Hepatocyte (in vitro differentiated cells): Measurements from ENCODE around the gene SYT7. TPM values are rescaled to one million over a fixed set of nuclear protein-coding genes. Genes with fewer than 3 reads are reported as not detected.

Source experiments
- DNase-seq: peaks from one replicate; pipeline ENCODE4 v3.0.0-alpha.2; 2016; ENCODE audit warnings: low spot score
- H2AFZ ChIP-seq: fragments of 200-600 bp; sonication (generic); 2 replicates; pipeline ENCODE4 v1.6.0; 2016; ENCODE audit warnings: antibody characterized with exemption, mild to moderate bottlenecking
- H3K27ac ChIP-seq: fragments of 200-600 bp; sonication (generic); 2 replicates; pipeline ENCODE4 v1.5.1; 2016; ENCODE audit warnings: mild to moderate bottlenecking
- H3K27me3 ChIP-seq: fragments of 200-600 bp; sonication (generic); 2 replicates; pipeline ENCODE4 v1.6.1; 2016
- H3K36me3 ChIP-seq: fragments of 200-600 bp; sonication (generic); replicated peaks from 2 replicates; pipeline ENCODE4 v1.5.1; 2016; ENCODE audit warnings: low read depth; ENCODE audit not compliant: insufficient read depth
- H3K4me1 ChIP-seq: fragments of 200-600 bp; sonication (generic); 2 replicates; pipeline ENCODE4 v1.5.1; 2016; ENCODE audit warnings: mild to moderate bottlenecking, moderate library complexity; ENCODE audit not compliant: insufficient read depth
- H3K4me2 ChIP-seq: fragments of 200-600 bp; sonication (generic); 2 replicates; pipeline ENCODE4 v1.6.0; 2016
- H3K4me3 ChIP-seq: fragments of 200-600 bp; sonication (generic); 2 replicates; pipeline ENCODE4 v1.5.1; 2016; ENCODE audit warnings: mild to moderate bottlenecking
- H3K79me2 ChIP-seq: fragments of 200-600 bp; sonication (generic); 2 replicates; pipeline ENCODE4 v1.6.0; 2017; ENCODE audit warnings: mild to moderate bottlenecking
- H3K9me2 ChIP-seq: fragments of 200-600 bp; sonication (generic); replicated peaks from 2 replicates; pipeline ENCODE4 v1.6.0; 2017; ENCODE audit warnings: mild to moderate bottlenecking; ENCODE audit not compliant: insufficient read depth
- H3K9me3 ChIP-seq: fragments of 200-600 bp; sonication (generic); 2 replicates; pipeline ENCODE4 v1.5.1; 2016; ENCODE audit warnings: low read depth, mild to moderate bottlenecking
- H4K20me1 ChIP-seq: fragments of 200-600 bp; sonication (generic); 2 replicates; pipeline ENCODE4 v1.6.0; 2016; ENCODE audit warnings: mild to moderate bottlenecking; ENCODE audit not compliant: insufficient read depth, poor library complexity, severe bottlenecking
- CTCF ChIP-seq: fragments of 200-600 bp; sonication (generic); IDR thresholded peaks from 2 replicates; pipeline ENCODE4 v1.5.1; 2016; ENCODE audit warnings: antibody characterized with exemption, mild to moderate bottlenecking; ENCODE audit not compliant: poor library complexity
- EZH2 ChIP-seq: fragments of 200-600 bp; sonication (generic); IDR thresholded peaks from 2 replicates; pipeline ENCODE4 v1.6.1; 2016; ENCODE audit warnings: antibody characterized with exemption, mild to moderate bottlenecking, borderline replicate concordance
- EZH2phosphoT487 ChIP-seq: fragments of 200-600 bp; sonication (generic); IDR thresholded peaks from one replicate; pipeline ENCODE4 v1.6.1; 2018; ENCODE audit warnings: antibody characterized with exemption, mild to moderate bottlenecking, low read depth, moderate library complexity; ENCODE audit not compliant: unreplicated experiment, severe bottlenecking
- WGBS: methylation state at CpG from one replicate; pipeline ENCODE4 v1.1.6; 2016; ENCODE audit warnings: low lambda C conversion rate; ENCODE audit errors: missing lambda C conversion rate; 5-methylcytosine and 5-hydroxymethylcytosine counted together
- polyA plus RNA-seq: library from polyadenylated mRNA; unstranded; fragments of >200 nt; fragmentation: Nextera tagmentation; extraction: Ambion mirVana; gene quantifications from 2 replicates; pipeline ENCODE4 v1.2.1, GENCODE V29; 2016
- total RNA-seq: library from RNA; depleted of rRNA; stranded (reverse); fragments of >200 nt; gene quantifications from 2 replicates; pipeline ENCODE4 v1.2.3, GENCODE V29; 2014

Gene SYT7
- total and polyA plus RNA-seq, 2 experiments from 2014 or later = 11.3 to 15.5 TPM

DNA sequence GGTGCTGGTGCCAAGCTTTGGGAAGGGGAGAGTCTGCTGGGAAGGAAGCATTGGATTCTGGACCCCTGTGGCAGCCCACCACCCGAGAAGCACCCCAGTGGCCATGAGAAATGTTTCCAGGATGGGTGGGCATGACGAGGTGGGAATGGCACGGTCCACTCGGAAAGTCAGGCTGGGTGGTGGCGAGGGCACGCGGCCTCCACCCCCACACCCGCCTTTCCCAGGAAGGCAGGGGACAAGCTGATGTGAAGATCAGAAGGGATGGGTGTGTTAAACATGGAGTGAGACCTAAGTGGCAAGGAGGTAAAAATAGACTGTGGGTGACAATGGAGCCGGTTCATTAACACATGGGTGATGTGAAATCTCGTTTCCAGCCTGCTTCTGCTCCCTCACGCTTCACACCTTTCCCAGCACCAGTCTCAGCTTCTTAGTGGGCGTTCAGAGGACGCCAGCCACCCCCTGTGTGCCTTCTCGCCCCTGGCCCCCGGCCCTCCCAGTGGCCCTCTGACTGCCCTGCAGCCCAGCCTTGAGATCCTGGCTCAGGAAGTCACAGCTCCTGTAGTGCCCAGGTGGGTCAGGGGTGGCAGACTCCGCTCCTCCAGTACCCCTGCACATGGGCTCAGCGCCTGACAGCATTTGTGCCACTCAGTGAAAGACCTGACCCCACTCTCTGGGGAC is 44.7 kb downstream of the SYT7 start:
- Histone ChIP-seq H3K79me2 (no peaks in the 10 kb centered on the region), H4K20me1 (no peaks in the 10 kb centered on the region), H3K4me1 (peaks cover 19% of the 10 kb centered on the region), H2AFZ (no peak overlapping the region), H3K9me2 (no peaks in the 10 kb centered on the region), H3K27me3 (no peaks in the 10 kb centered on the region), H3K27ac (no peak overlapping the region), H3K36me3 (no peaks in the 10 kb centered on the region), H3K4me3 (no peak overlapping the region), H3K4me2 (no peak overlapping the region), H3K9me3 (no peaks in the 10 kb centered on the region)
- 89% methylated on average over 16 of the region's 17 CpGs for WGBS
- no peak for DNase-seq
- TF ChIP-seq EZH2phosphoT487 (no peak), EZH2 (no peak), CTCF (no peak)

DNA sequence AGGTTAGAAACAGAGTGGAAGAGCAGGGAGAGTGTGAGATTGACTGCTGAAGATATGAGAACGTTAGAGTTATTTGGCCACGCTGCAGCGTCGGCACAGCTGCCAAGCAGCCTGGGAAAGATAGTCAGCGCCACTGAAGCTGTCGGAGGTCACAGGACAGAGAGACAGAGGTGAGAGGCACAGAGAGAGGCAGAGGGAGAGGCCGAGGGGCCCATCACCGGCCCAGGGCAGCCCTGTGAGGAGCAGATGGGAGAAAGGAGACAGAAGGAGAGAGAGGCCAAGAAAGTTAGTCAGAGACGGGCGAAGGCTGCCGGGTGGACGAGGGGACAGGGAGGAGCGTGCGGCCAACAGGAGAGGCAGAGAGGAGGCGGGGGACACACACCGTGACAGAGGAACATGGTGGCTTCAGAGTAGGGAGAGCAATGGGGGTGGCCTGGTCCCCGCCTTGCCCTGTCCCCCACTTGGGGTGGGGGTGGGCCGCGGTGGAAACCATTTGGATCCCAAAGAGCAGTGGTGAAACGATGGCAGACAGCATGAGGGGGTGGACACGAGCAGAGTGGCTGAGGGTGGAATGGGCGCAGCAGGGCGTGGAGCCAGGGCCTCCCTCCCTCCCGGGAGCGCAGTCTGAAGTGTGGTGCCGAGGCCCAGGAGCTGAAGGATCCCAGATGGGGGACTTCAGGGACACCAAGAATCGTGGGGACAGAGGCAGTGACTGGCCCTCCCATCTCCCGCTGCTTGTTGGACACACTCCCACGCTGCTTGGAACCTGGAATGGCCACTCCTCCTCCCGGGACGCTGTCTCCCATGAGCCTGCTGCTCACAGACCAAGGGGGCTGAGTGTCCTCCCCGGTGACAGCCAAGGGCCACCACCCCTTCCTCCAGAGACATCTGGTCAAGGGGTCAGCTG is 45.7 kb downstream of the SYT7 start:
- Histone ChIP-seq H3K9me2 (no peaks in the 10 kb centered on the region), H3K4me1 (peaks cover 23% of the 10 kb centered on the region), H3K4me3 (no peak overlapping the region), H3K27ac (no peak overlapping the region), H4K20me1 (no peaks in the 10 kb centered on the region), H3K27me3 (no peaks in the 10 kb centered on the region), H3K79me2 (no peaks in the 10 kb centered on the region), H3K4me2 (no peak overlapping the region), H3K9me3 (no peaks in the 10 kb centered on the region), H3K36me3 (no peaks in the 10 kb centered on the region), H2AFZ (no peak overlapping the region)
- 86% methylated on average over 25 of the region's 32 CpGs for WGBS
- no peak for DNase-seq
- TF ChIP-seq EZH2 (no peak), EZH2phosphoT487 (no peak), CTCF (no peak)

DNA sequence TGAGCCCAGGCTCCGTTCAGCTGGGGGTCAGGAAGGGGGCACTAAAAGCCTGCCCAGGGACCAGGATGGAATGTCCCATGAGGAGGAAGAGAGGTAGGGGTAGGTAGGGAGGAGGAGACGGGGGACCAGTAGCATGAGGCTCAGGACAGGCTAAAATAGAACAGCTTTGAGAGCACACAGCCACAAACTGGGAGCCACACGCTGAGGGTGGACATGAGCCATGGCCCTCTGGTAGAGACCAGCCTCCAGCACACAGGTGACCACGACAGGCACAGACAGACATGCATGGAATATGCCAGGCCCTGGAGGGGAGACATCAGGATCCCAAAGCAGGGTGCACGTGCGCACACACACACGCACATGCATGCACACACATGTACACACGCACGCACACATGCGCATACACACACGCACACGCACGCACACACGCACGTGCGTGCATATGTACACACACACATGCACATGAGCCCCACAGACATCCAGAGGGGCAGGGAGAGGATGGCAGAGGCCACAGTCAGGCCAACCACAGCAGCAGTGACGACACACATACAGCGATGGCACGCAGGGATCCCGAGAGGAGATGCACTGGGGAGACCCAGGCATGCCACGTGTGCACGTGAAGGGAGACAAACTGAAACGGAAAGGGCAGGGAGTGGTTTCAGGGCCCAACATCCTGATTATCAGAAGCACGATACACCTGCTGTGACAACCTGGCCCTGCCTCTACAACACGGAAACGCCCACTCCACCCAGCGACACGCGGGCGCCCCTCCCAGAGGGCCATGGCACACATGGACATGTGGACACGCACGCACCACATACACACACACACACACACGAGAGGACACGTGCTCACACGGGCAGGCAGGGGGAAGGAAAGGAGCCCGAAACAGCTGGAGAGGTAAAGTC is 46.6 kb downstream of the SYT7 start:
- Histone ChIP-seq H3K36me3 (no peaks in the 10 kb centered on the region), H3K9me2 (no peaks in the 10 kb centered on the region), H3K4me3 (no peak overlapping the region), H2AFZ (no peak overlapping the region), H3K27me3 (no peaks in the 10 kb centered on the region), H3K9me3 (no peaks in the 10 kb centered on the region), H3K27ac (no peak overlapping the region), H4K20me1 (no peaks in the 10 kb centered on the region), H3K79me2 (no peaks in the 10 kb centered on the region), H3K4me1 (peaks cover 23% of the 10 kb centered on the region), H3K4me2 (no peak overlapping the region)
- no peak for DNase-seq
- no peak for TF ChIP-seq CTCF
- TF ChIP-seq EZH2phosphoT487 = no peak
- TF ChIP-seq EZH2 = no peak
- WGBS = 93% methylated on average over 35 of the region's 36 CpGs
